ENCODE results near the gene FLT4.

The FLT4 gene

GRCh38 chr5:180637962-180638680 lies 11.3 kb downstream of the FLT4 start:
- peak in 1 of 2 donors; percentile 54 for DNase-seq

GRCh38 chr5:180636403-180637075 lies 12.9 kb downstream of the FLT4 start:
- H3K27ac ChIP-seq = no peak overlapping the region
- intact Hi-C loops (cut with DNase I; ENCODE audit: low total_unique reads) = no loop called here
- no peak for TF ChIP-seq CTCF (IDR thresholded peaks at IDR 0.05)
- no peaks in the 10 kb centered on the region for H3K9me3 ChIP-seq
- H3K4me1 ChIP-seq = no peaks in the 10 kb centered on the region
- no peak overlapping the region for H3K4me3 ChIP-seq
- no peaks in the 10 kb centered on the region for H3K36me3 ChIP-seq
- peaks cover 0 to 19% of the 10 kb centered on the region in 2 donors for H3K27me3 ChIP-seq
- peak in 1 of 2 donors; percentile 47 for DNase-seq

More at GRCh38 chr5:180637962-180638680, 11.3 kb downstream of the FLT4 start:
- H3K27me3 ChIP-seq = peaks cover 0 to 6% of the 10 kb centered on the region in 2 donors
- no peaks in the 10 kb centered on the region for H3K9me3 ChIP-seq
- intact Hi-C loops (cut with DNase I; ENCODE audit: low total_unique reads) = no loop called here
- no peaks in the 10 kb centered on the region for H3K36me3 ChIP-seq
- H3K4me1 ChIP-seq = no peaks in the 10 kb centered on the region
- no peak for TF ChIP-seq CTCF (IDR thresholded peaks at IDR 0.05)
- no peak overlapping the region for H3K27ac ChIP-seq
- H3K4me3 ChIP-seq = no peak overlapping the region

GRCh38 chr5:180636016-180636402 lies 13.4 kb downstream of the FLT4 start:
- intact Hi-C loops (cut with DNase I; ENCODE audit: low total_unique reads) = no loop called here
- no peak overlapping the region for H3K4me3 ChIP-seq
- no peaks in the 10 kb centered on the region for H3K36me3 ChIP-seq
- H3K4me1 ChIP-seq = no peaks in the 10 kb centered on the region
- no peak overlapping the region for H3K27ac ChIP-seq
- peaks cover 0 to 22% of the 10 kb centered on the region in 2 donors for H3K27me3 ChIP-seq
- TF ChIP-seq CTCF (IDR thresholded peaks at IDR 0.05) = no peak
- no peak for DNase-seq
- no peaks in the 10 kb centered on the region for H3K9me3 ChIP-seq

GRCh38 chr5:180633283-180634177 lies 15.9 kb downstream of the FLT4 start:
- Histone ChIP-seq H3K27me3 (peaks cover 0 to 33% of the 10 kb centered on the region in 2 donors), H3K27ac (no peak overlapping the region)
- intact Hi-C loops (cut with DNase I; ENCODE audit: low total_unique reads) = no loop called here

More at GRCh38 chr5:180633283-180634177, 15.9 kb downstream of the FLT4 start:
- no peak for DNase-seq
- no peak for TF ChIP-seq CTCF (IDR thresholded peaks at IDR 0.05)
- Histone ChIP-seq H3K4me1 (no peaks in the 10 kb centered on the region), H3K4me3 (no peak overlapping the region), H3K36me3 (no peaks in the 10 kb centered on the region), H3K9me3 (no peaks in the 10 kb centered on the region)
